B cell (primary cell): ENCODE measurements around the gene HEXIM2. TPM values are rescaled to one million over a fixed set of nuclear protein-coding genes. Genes with fewer than 3 reads are reported as not detected.
A peak's percentile ranks its signal among the peaks of the same experiment; 100 is the strongest.

ENCODE experiments used
- ATAC-seq: fragments of 200-7000 bp; cut with Tn5 transposase; one replicate; pipeline ENCODE4 v1.10.0; 2021; ENCODE audit warnings: low read depth, mild to moderate bottlenecking, moderate number of reproducible peaks, moderate library complexity
- CTCF ChIA-PET: fragments of 350-600 bp; sonication (Branson Sonifier 250); formaldehyde crosslinking; loops from one replicate; lab custom pipeline; 2021; ENCODE audit warnings: antibody characterized with exemption, inconsistent platforms; lab: Charles Lee
- POLR2A ChIA-PET: fragments of 350-600 bp; sonication (Branson Sonifier 250); formaldehyde crosslinking; loops from one replicate; lab custom pipeline; 2021; ENCODE audit warnings: antibody characterized with exemption; lab: Charles Lee
- DNase-seq: peaks from one replicate; pipeline ENCODE4 v3.0.0; 2013
- H2AFZ ChIP-seq: 2 replicates; pipeline ENCODE4 v1.6.1; 2012; ENCODE audit warnings: mild to moderate bottlenecking, low read depth, low read length; ENCODE audit not compliant: insufficient read depth, poor library complexity, severe bottlenecking
- H3K27ac ChIP-seq, 2 donors: 1 replicate in 1 of 2; 2 replicates in 1 of 2; pipeline ENCODE4 v1.5.1; 2012 to 2013; ENCODE audit warnings: low read length in 2 of 2, mild to moderate bottlenecking in 2 of 2, moderate library complexity in 1 of 2
- H3K27me3 ChIP-seq, 4 experiments: fragments of 200-600 bp in 1 of 4; sonication (generic) in 1 of 4; replicated peaks in 1 of 4; 1 replicate in 2 of 4; 2 replicates in 2 of 4; pipeline versions ENCODE4 v1.6.1 to v1.7.0; 2013 to 2016; ENCODE audit warnings: low read length in 3 of 4, mild to moderate bottlenecking in 2 of 4, mixed read lengths in 1 of 4, moderate library complexity in 1 of 4; ENCODE audit not compliant: insufficient read depth in 4 of 4, control insufficient read depth in 3 of 4; ENCODE audit errors: control extremely low read depth in 1 of 4
- H3K36me3 ChIP-seq, 2 experiments: replicated peaks in 1 of 2; 1 replicate in 1 of 2; 2 replicates in 1 of 2; pipeline versions ENCODE4 v1.6.1 to v1.7.1; 2013; ENCODE audit warnings: low read length in 1 of 2; ENCODE audit not compliant: insufficient read depth in 2 of 2, control insufficient read depth in 1 of 2; ENCODE audit errors: control extremely low read depth in 1 of 2, extremely low read depth in 1 of 2
- H3K4me1 ChIP-seq, 2 donors: fragments of 200-600 bp in 1 of 2; sonication (generic) in 1 of 2; 1 replicate in 1 of 2; 2 replicates in 1 of 2; pipeline versions ENCODE4 v1.5.1 to v1.6.1; 2013 to 2017; ENCODE audit warnings: low read length in 2 of 2; ENCODE audit not compliant: control insufficient read depth in 2 of 2, insufficient read depth in 2 of 2
- H3K4me2 ChIP-seq: replicated peaks from 2 replicates; pipeline ENCODE3; 2012; ENCODE audit warnings: mild to moderate bottlenecking, low read depth, low read length; ENCODE audit not compliant: poor library complexity, severe bottlenecking
- H3K4me3 ChIP-seq, 5 experiments: fragments of 200-600 bp in 1 of 5; sonication (generic) in 1 of 5; 1 replicate in 3 of 5; 2 replicates in 2 of 5; pipeline versions ENCODE4 v1.5.1 to v1.7.0; 2011 to 2016; ENCODE audit warnings: low read length in 4 of 5, mild to moderate bottlenecking in 4 of 5, low read depth in 2 of 5, control low read depth in 1 of 5, moderate library complexity in 1 of 5; ENCODE audit not compliant: insufficient read depth in 1 of 5; ENCODE audit errors: control extremely low read depth in 1 of 5, extremely low read depth in 1 of 5
- H3K79me2 ChIP-seq: fragments of 200-600 bp; sonication (generic); one replicate; pipeline ENCODE4 v1.6.0; 2016; ENCODE audit warnings: low read length; ENCODE audit not compliant: control insufficient read depth, insufficient read depth
- H3K9ac ChIP-seq: fragments of 200-600 bp; sonication (generic); 2 replicates; pipeline ENCODE4 v1.6.1; 2017; ENCODE audit warnings: mild to moderate bottlenecking, low read length, moderate library complexity
- H3K9me3 ChIP-seq, 3 donors: one replicate each; pipeline versions ENCODE4 v1.6.1 to v1.7.1; 2013; ENCODE audit warnings: low read length in 2 of 3; ENCODE audit not compliant: control insufficient read depth in 2 of 3, insufficient read depth in 1 of 3; ENCODE audit errors: control extremely low read depth in 1 of 3
- H4K20me1 ChIP-seq: 2 replicates; pipeline ENCODE4 v1.6.0; 2012; ENCODE audit warnings: mild to moderate bottlenecking, low read length; ENCODE audit not compliant: insufficient read depth, control insufficient read depth, poor library complexity, severe bottlenecking
- H3K27ac Mint-ChIP-seq: one replicate; pipeline ENCODE4 v1.8.0; 2021; ENCODE audit warnings: mixed read lengths
- H3K27me3 Mint-ChIP-seq: one replicate; pipeline ENCODE4 v1.8.0; 2021; ENCODE audit warnings: mixed read lengths
- H3K4me1 Mint-ChIP-seq: one replicate; pipeline ENCODE4 v1.8.0; 2021; ENCODE audit warnings: mixed read lengths
- H3K4me3 Mint-ChIP-seq: one replicate; pipeline ENCODE4 v1.8.0; 2021; ENCODE audit warnings: mixed read lengths
- H3K9me3 Mint-ChIP-seq: one replicate; pipeline ENCODE4 v1.8.0; 2022; ENCODE audit warnings: mixed read lengths; ENCODE audit not compliant: insufficient read depth
- EZH2 ChIP-seq: IDR thresholded peaks from 2 replicates; pipeline ENCODE4 v1.6.1; 2012; ENCODE audit warnings: borderline replicate concordance, low read depth, mild to moderate bottlenecking, moderate library complexity, low read length; ENCODE audit not compliant: insufficient read depth, poor library complexity, severe bottlenecking
- WGBS: methylation state at CpG from one replicate; pipeline ENCODE4 v1.1.5; 2013; ENCODE audit warnings: missing lambda C conversion rate; ENCODE audit not compliant: insufficient coverage; 5-methylcytosine and 5-hydroxymethylcytosine counted together
- intact Hi-C: fragments of 100-400 bp; cut with micrococcal nuclease; formaldehyde crosslinking; loops from one replicate; pipeline ENCODE4 v1.10.0; 2022
- polyA plus RNA-seq: library from polyadenylated mRNA; depleted of rRNA; stranded (reverse); fragments of >200 nt; gene quantifications from 2 replicates; pipeline ENCODE4 v1.2.3, GENCODE V29; 2012
- total RNA-seq, 2 donors: library from RNA; stranded (reverse); fragments of 120-200 nt in 1 of 2; gene quantifications; 1 replicate in 1 of 2; 2 replicates in 1 of 2; pipeline versions ENCODE4 v1.2.3 to v1.2.4, GENCODE V29; 2013 to 2022
- TF ChIP-seq, protein P1 (sequence below): fragments of 200-600 bp; IDR thresholded peaks from one replicate; pipeline ENCODE4 v1.8.0; 2022; ENCODE audit warnings: antibody characterized with exemption, mild to moderate bottlenecking

HEXIM2 gene
- total and polyA plus RNA-seq, 2 donors (not counting 1 experiment from before 2014, with no cell fraction given): 3.7 to 10.0 TPM

DNA sequence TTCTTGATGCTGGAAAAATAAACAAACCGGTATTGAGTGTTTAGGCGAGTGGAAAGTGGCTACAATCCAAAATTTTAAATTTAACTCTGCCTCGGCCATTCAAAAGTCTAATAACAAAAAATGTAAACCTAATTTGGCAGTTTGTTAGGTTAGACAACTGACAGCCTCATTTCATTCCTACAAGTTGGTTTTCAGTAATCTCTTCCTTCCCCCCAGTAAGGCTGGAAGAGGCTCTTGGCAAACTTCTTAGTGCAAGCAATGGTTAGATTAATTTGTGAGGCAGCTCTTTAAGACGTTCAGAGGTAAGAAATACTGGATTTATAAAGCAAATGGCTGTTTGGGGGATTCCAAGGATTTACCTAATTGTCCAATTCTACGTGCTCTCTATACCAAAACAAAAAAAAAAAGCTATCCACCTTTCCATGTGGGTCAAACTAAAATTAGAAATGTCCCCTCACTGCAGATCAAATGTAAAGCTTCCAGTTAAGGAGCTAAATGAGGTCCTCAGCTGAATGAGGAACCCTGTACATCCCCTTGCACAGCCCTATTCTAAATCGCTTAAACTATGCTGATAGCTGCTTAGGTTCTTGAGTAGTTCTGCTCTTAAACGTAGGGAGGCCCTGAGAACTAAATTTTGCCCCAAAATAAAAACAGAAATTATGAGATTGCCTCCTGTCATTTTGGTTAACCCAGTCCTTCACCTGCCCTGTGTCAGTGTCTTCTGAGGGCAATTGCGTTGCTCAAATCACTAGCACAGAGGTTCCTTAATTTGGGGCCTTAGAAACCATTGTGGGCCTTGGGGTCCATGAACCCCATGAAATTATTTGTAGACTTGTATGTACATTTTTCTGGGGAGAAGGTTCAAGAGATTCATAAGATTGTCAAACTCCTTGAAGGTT is 10.5 kb upstream of the HEXIM2 start:
- TF ChIP-seq, protein P1, sequence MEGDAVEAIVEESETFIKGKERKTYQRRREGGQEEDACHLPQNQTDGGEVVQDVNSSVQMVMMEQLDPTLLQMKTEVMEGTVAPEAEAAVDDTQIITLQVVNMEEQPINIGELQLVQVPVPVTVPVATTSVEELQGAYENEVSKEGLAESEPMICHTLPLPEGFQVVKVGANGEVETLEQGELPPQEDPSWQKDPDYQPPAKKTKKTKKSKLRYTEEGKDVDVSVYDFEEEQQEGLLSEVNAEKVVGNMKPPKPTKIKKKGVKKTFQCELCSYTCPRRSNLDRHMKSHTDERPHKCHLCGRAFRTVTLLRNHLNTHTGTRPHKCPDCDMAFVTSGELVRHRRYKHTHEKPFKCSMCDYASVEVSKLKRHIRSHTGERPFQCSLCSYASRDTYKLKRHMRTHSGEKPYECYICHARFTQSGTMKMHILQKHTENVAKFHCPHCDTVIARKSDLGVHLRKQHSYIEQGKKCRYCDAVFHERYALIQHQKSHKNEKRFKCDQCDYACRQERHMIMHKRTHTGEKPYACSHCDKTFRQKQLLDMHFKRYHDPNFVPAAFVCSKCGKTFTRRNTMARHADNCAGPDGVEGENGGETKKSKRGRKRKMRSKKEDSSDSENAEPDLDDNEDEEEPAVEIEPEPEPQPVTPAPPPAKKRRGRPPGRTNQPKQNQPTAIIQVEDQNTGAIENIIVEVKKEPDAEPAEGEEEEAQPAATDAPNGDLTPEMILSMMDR: no peak
- TF ChIP-seq EZH2: no peak
- Mint-ChIP-seq H3K27me3 (no peaks in the 10 kb centered on the region), H3K9me3 (no peaks in the 10 kb centered on the region), H3K27ac (peak overlapping the region; percentile 72), H3K4me1 (peaks cover 51% of the 10 kb centered on the region), H3K4me3 (peak overlapping the region; percentile 65)
- Histone ChIP-seq H3K27ac (peak overlapping the region; percentile 18 to 64), H3K4me3 (peak overlapping the region in 1 of 5 experiments; percentile 11), H3K4me2 (peak overlapping the region; percentile 93), H3K9ac (no peak overlapping the region), H3K9me3 (no peaks in the 10 kb centered on the region), H3K4me1 (peaks cover 30 to 49% of the 10 kb centered on the region in 2 donors), H3K36me3 (peaks cover 0 to 5% of the 10 kb centered on the region in 2 experiments), H4K20me1 (peaks cover 29% of the 10 kb centered on the region), H3K79me2 (peaks cover 70% of the 10 kb centered on the region), H2AFZ (no peak overlapping the region), H3K27me3 (no peaks in the 10 kb centered on the region)
- POLR2A ChIA-PET: interaction anchor here (0.7 to 6.6 kb wide), 7 partner anchors 8 to 929 kb away, joined by 3 to 246 read pairs (median 4); partner anchors contain the start of genes ACBD4, HEXIM2 and MAP3K14
- DNase-seq (peak; percentile 54), ATAC-seq (no peak)
- CTCF ChIA-PET: interaction anchor here (0.7 to 7.5 kb wide), 14 partner anchors 11 to 253 kb away, joined by 3 to 242 read pairs (median 15); partner anchors contain the start of genes ACBD4, FMNL1, HEXIM2 and PLCD3
- WGBS: 29% methylated on average over 3 of the region's 8 CpGs
- intact Hi-C loops: no loop called here
